Ecto neural progenitor cell (in vitro differentiated cells): ENCODE data around the gene BIVM.

Source experiments
- DNase-seq: peaks from one replicate; pipeline ENCODE4 v3.0.0-alpha.2; 2018; ENCODE audit warnings: low spot score

BIVM gene

GRCh38 chr13:102845630-102846260 is 46.8 kb downstream of the BIVM start, which contains the start of gene ERCC5:
TSS of gene ERCC5 (plus strand) at chr13:102846032. CDS start at chr13:102846267, 235 bp downstream.
- peak; percentile 95 for DNase-seq

- no peak for DNase-seq
Measured at GRCh38 chr13:102846261-102847015, 47.5 kb downstream of the BIVM start.

GRCh38 chr13:102847272-102848234 is 48.6 kb downstream of the BIVM start:
- no peak for DNase-seq

GRCh38 chr13:102848956-102849355 is 50.0 kb downstream of the BIVM start:
- DNase-seq: no peak

- DNase-seq: no peak
Measured at GRCh38 chr13:102852556-102852955, 53.6 kb downstream of the BIVM start.

GRCh38 chr13:102854675-102855074 is 55.8 kb downstream of the BIVM start:
- DNase-seq: no peak

- DNase-seq: no peak
Measured at GRCh38 chr13:102856557-102856956, 57.6 kb downstream of the BIVM start.

- DNase-seq: no peak
Measured at GRCh38 chr13:102862624-102863210, 63.8 kb downstream of the BIVM start.

GRCh38 chr13:102863590-102863989 is 64.7 kb downstream of the BIVM start:
- no peak for DNase-seq

- DNase-seq: no peak
Measured at GRCh38 chr13:102868366-102868936, 69.5 kb downstream of the BIVM start.

GRCh38 chr13:102869948-102870676 is 71.2 kb downstream of the BIVM start:
- DNase-seq: no peak

GRCh38 chr13:102870677-102871415 is 71.9 kb downstream of the BIVM start:
- peak; percentile 68 for DNase-seq

- no peak for DNase-seq
Measured at GRCh38 chr13:102872131-102872530, 73.2 kb downstream of the BIVM start.

- no peak for DNase-seq
Measured at GRCh38 chr13:102872531-102872930, 73.6 kb downstream of the BIVM start.

- no peak for DNase-seq
Measured at GRCh38 chr13:102873653-102874052, 74.7 kb downstream of the BIVM start.

- DNase-seq: no peak
Measured at GRCh38 chr13:102875256-102875655, 76.3 kb downstream of the BIVM start.

- DNase-seq: no peak
Measured at GRCh38 chr13:102877303-102877702, 78.4 kb downstream of the BIVM start.

GRCh38 chr13:102878481-102878880 is 79.6 kb downstream of the BIVM start:
- no peak for DNase-seq

GRCh38 chr13:102879793-102880499 is 81.0 kb downstream of the BIVM start:
- DNase-seq: no peak
